ENCODE data around the gene DLG1. TPM values are rescaled to one million over a fixed set of nuclear protein-coding genes. Genes with fewer than 3 reads are reported as not detected.

Gene DLG1
- total and polyA plus RNA-seq, 2 of the 4 experiments (the other 2 are of a cell fraction) = 21.2 to 57.7 TPM

DNA sequence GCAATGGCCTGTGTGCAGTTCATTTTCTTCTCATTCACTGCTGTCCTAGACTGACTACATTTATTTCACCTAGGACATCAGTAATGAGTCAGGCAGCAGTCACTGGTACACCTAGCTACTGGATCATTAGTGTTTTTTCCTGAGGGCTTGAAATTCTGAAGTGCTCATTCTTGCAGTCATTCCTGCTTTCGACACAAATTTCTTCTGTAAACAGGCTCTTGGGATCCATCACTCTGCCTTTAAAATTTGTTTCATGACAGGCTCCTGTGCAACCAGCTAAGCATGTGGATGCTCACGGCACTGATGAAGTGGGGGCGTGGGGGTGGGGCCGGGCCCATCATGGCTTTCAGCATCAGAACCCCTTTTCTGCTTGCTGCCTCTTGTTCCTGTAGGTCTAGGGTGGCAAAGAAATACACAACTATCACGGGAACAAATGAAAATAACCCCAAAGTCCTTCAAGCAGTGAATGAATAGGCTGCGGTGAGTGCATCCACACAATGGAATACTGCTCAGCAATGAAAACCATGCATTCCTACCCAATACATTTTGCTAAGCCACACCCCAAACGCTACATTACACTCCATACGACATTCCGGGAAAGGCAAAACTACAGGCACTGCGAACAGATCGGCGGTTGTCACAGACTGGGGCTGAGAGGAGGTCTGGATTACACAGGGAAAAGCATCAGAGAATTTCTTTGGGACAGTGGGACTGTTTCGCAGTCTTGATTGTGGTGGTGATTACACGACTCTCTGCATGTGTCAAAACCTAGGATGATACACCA lies 259.5 kb downstream of the DLG1 start:
- ATAC-seq (ENCODE audit: low read depth) (no peak), DNase-seq (no peak)
- Histone ChIP-seq H3K4me2 (ENCODE audit: low read depth, low read length) (no peak overlapping the region), H3K18ac (ENCODE audit: low read depth, low read length) (no peak overlapping the region), H4K8ac (ENCODE audit: low read depth in 2 of 2, low read length in 2 of 2) (no peak overlapping the region), H3K4me1 (ENCODE audit: control insufficient read depth, insufficient read depth, low read length) (no peaks in the 10 kb centered on the region), H3K27ac (ENCODE audit: insufficient read depth, low read length) (no peak overlapping the region), H2AFZ (replicated peaks; ENCODE audit: low read length, poor library complexity) (no peak overlapping the region), H2AK5ac (ENCODE audit: low read depth, low read length) (no peak overlapping the region), H3K4me3 (ENCODE audit: insufficient read depth, low read depth, low read length) (no peak overlapping the region), H4K91ac (ENCODE audit: insufficient read depth, low read depth, low read length) (no peak overlapping the region), H2AK9ac (replicated peaks; ENCODE audit: low read depth, low read length, poor library complexity) (no peak overlapping the region), H2BK20ac (ENCODE audit: low read depth, low read length) (no peak overlapping the region), H3K56ac (ENCODE audit: extremely low read depth, insufficient read depth, low read length) (no peak overlapping the region), H3K27me3 (ENCODE audit: control insufficient read depth, insufficient read depth, low read length) (peaks cover 7% of the 10 kb centered on the region), H2BK120ac (ENCODE audit: low read depth, low read length) (no peak overlapping the region), H3K9me3 (ENCODE audit: control insufficient read depth, insufficient read depth, low read length) (no peaks in the 10 kb centered on the region), H4K5ac (ENCODE audit: low read depth, low read length) (no peak overlapping the region), H3K36me3 (ENCODE audit: control insufficient read depth, insufficient read depth, low read length) (peaks cover 4% of the 10 kb centered on the region; the same call in 1 of the 2 replicates), H3K23ac (ENCODE audit: low read depth, low read length) (no peak overlapping the region), H4K20me1 (ENCODE audit: insufficient read depth, low read length) (no peaks in the 10 kb centered on the region), H3K9ac (ENCODE audit: low read depth, low read length) (no peak overlapping the region), H3K79me1 (ENCODE audit: low read depth in 1 of 2, low read length in 2 of 2) (no peaks in the 10 kb centered on the region), H3K4ac (ENCODE audit: low read depth, low read length) (no peak overlapping the region), H2BK15ac (ENCODE audit: low read depth, low read length) (no peak overlapping the region), H3K14ac (replicated peaks; ENCODE audit: low read depth, low read length) (no peak overlapping the region), H2BK5ac (ENCODE audit: low read depth, low read length, poor library complexity, severe bottlenecking) (no peak overlapping the region), H3K9me1 (ENCODE audit: insufficient read depth, low read length) (no peaks in the 10 kb centered on the region)
- WGBS, 2 experiments (ENCODE audit: extremely low coverage in 2 of 2, insufficient read length in 1 of 2) = 100% methylated on average over 3 of the region's 14 CpGs; no CpG with 5 or more reads in 1 of the 2 experiments
- BruUV-seq (replicated peaks) = no TSS peak
- intact Hi-C loops (cut with micrococcal nuclease) (no loop called here), dilution Hi-C loops (cut with HindIII; ENCODE audit: low sequenced_read_pairs, unreplicated experiment) (no loop called here), in situ Hi-C loops (cut with MboI; ENCODE audit: low sequenced_read_pairs) (no loop called here)
- TF ChIP-seq BHLHE40 (IDR thresholded peaks at IDR 0.05; ENCODE audit: low read depth, low read length) (no peak), RCOR1 (IDR thresholded peaks at IDR 0.05; ENCODE audit: insufficient replicate concordance, low read length) (no peak), RAD21 (IDR thresholded peaks at IDR 0.05; ENCODE audit: low read length) (no peak), CEBPB (IDR thresholded peaks at IDR 0.05; ENCODE audit: low read depth, low read length) (no peak), FOS (IDR thresholded peaks at IDR 0.05; ENCODE audit: low read depth, low read length) (no peak), POLR2A (IDR thresholded peaks at IDR 0.05; ENCODE audit: low read depth, low read length) (no peak), SMC3 (IDR thresholded peaks at IDR 0.05; ENCODE audit: low read depth, low read length) (no peak), ELK1 (IDR thresholded peaks at IDR 0.05; ENCODE audit: borderline replicate concordance, low read depth, low read length) (no peak), CHD1 (IDR thresholded peaks at IDR 0.05; ENCODE audit: low read depth, low read length) (no peak), MXI1 (IDR thresholded peaks at IDR 0.05; ENCODE audit: borderline replicate concordance, low read depth, low read length) (no peak)
- ChIA-PET POLR2A (ENCODE audit: unreplicated experiment) (no interaction called here), CTCF (no interaction called here)

Data from IMR-90 (cell line).